IMR-90 (cell line): Measurements from ENCODE around the gene TAF1B. TPM values are rescaled to one million over a fixed set of nuclear protein-coding genes. Genes with fewer than 3 reads are reported as not detected.
A peak's percentile ranks its signal among the peaks of the same experiment; 100 is the strongest.

Experiments used
- ATAC-seq: fragments of 200-7000 bp; cut with Tn5 transposase; 2 replicates; pipeline ENCODE4 v1.9.1; 2020; ENCODE audit warnings: low read depth, mild to moderate bottlenecking, moderate library complexity
- BruUV-seq: library from RNA; stranded (reverse); fragments of 400-500 nt; replicated peaks from 2 replicates; lab custom pipeline; 2021; lab: Mats Ljungman, UMichigan
- CTCF ChIA-PET: fragments of 300-600 bp; formaldehyde crosslinking; extraction: SDS; loops from one replicate; lab custom pipeline; 2021; ENCODE audit warnings: antibody characterized with exemption; lab: Yijun Ruan, JAX
- POLR2A ChIA-PET: fragments of 300-600 bp; sonication (Branson Sonifier 250); formaldehyde crosslinking; loops from one replicate; lab custom pipeline; 2022; ENCODE audit warnings: antibody characterized with exemption; ENCODE audit not compliant: unreplicated experiment; lab: Charles Lee
- DNase-seq: peaks from one replicate; pipeline ENCODE4 v3.0.0; 2013
- H2AFZ ChIP-seq: replicated peaks from 2 replicates; pipeline ENCODE3; 2013; ENCODE audit warnings: low read length, mild to moderate bottlenecking; ENCODE audit not compliant: poor library complexity
- H2AK5ac ChIP-seq: 2 replicates; pipeline ENCODE4 v1.6.1; 2013; ENCODE audit warnings: low read depth, low read length, inconsistent platforms
- H2AK9ac ChIP-seq: replicated peaks from 2 replicates; pipeline ENCODE3; 2013; ENCODE audit warnings: mild to moderate bottlenecking, low read depth, low read length, moderate library complexity; ENCODE audit not compliant: poor library complexity
- H2BK120ac ChIP-seq: 2 replicates; pipeline ENCODE4 v1.6.1; 2013; ENCODE audit warnings: low read depth, low read length, inconsistent platforms
- H2BK15ac ChIP-seq: 3 replicates; pipeline ENCODE4 v1.6.1; 2013; ENCODE audit warnings: low read depth, low read length, inconsistent platforms
- H2BK20ac ChIP-seq: 2 replicates; pipeline ENCODE4 v1.6.1; 2013; ENCODE audit warnings: low read depth, mild to moderate bottlenecking, inconsistent platforms, low read length, moderate library complexity
- H2BK5ac ChIP-seq: 2 replicates; pipeline ENCODE4 v1.6.1; 2013; ENCODE audit warnings: mild to moderate bottlenecking, low read depth, low read length, inconsistent platforms; ENCODE audit not compliant: poor library complexity, severe bottlenecking
- H3K14ac ChIP-seq: replicated peaks from 2 replicates; pipeline ENCODE4 v1.6.1; 2013; ENCODE audit warnings: low read depth, low read length, inconsistent platforms
- H3K18ac ChIP-seq: 2 replicates; pipeline ENCODE4 v1.6.1; 2013; ENCODE audit warnings: low read depth, low read length, control low read depth
- H3K23ac ChIP-seq: 2 replicates; pipeline ENCODE4 v1.6.1; 2013; ENCODE audit warnings: low read depth, low read length, inconsistent platforms
- H3K27ac ChIP-seq: 2 replicates; pipeline ENCODE4 v1.5.1; 2013; ENCODE audit warnings: mild to moderate bottlenecking, control low read depth, low read length; ENCODE audit not compliant: insufficient read depth
- H3K27me3 ChIP-seq: 2 replicates; pipeline ENCODE4 v1.6.1; 2013; ENCODE audit warnings: low read length; ENCODE audit not compliant: control insufficient read depth, insufficient read depth
- H3K36me3 ChIP-seq: 2 replicates; pipeline ENCODE4 v1.6.1; 2013; ENCODE audit warnings: low read length, mixed read lengths; ENCODE audit not compliant: control insufficient read depth, insufficient read depth
- H3K4ac ChIP-seq: 2 replicates; pipeline ENCODE4 v1.6.1; 2013; ENCODE audit warnings: low read depth, low read length, inconsistent platforms
- H3K4me1 ChIP-seq: 2 replicates; pipeline ENCODE4 v1.6.1; 2013; ENCODE audit warnings: low read length, mixed read lengths; ENCODE audit not compliant: control insufficient read depth, insufficient read depth
- H3K4me2 ChIP-seq: 2 replicates; pipeline ENCODE4 v1.6.1; 2013; ENCODE audit warnings: low read depth, mild to moderate bottlenecking, control low read depth, low read length, moderate library complexity
- H3K4me3 ChIP-seq: 2 replicates; pipeline ENCODE4 v1.5.1; 2013; ENCODE audit warnings: low read depth, mild to moderate bottlenecking, control low read depth, low read length, moderate library complexity; ENCODE audit not compliant: insufficient read depth
- H3K56ac ChIP-seq: 2 replicates; pipeline ENCODE4 v1.6.1; 2013; ENCODE audit warnings: low read length, inconsistent platforms; ENCODE audit not compliant: insufficient read depth; ENCODE audit errors: extremely low read depth
- H3K79me1 ChIP-seq, 2 experiments: 2 replicates each; pipeline ENCODE4 v1.6.1; 2013; ENCODE audit warnings: low read length in 2 of 2, inconsistent platforms in 1 of 2, low read depth in 1 of 2
- H3K9ac ChIP-seq: 2 replicates; pipeline ENCODE4 v1.6.1; 2013; ENCODE audit warnings: low read depth, low read length, control low read depth
- H3K9me1 ChIP-seq: 2 replicates; pipeline ENCODE4 v1.6.1; 2013; ENCODE audit warnings: low read length, inconsistent platforms; ENCODE audit not compliant: insufficient read depth
- H3K9me3 ChIP-seq: 2 replicates; pipeline ENCODE4 v1.6.1; 2013; ENCODE audit warnings: low read length; ENCODE audit not compliant: control insufficient read depth, insufficient read depth
- H4K20me1 ChIP-seq: 2 replicates; pipeline ENCODE4 v1.6.1; 2013; ENCODE audit warnings: low read length, inconsistent platforms; ENCODE audit not compliant: insufficient read depth
- H4K5ac ChIP-seq: 2 replicates; pipeline ENCODE4 v1.6.1; 2013; ENCODE audit warnings: mild to moderate bottlenecking, low read depth, low read length, control low read depth
- H4K8ac ChIP-seq, 2 experiments: 2 replicates each; pipeline ENCODE4 v1.6.1; 2013; ENCODE audit warnings: low read depth in 2 of 2, low read length in 2 of 2, control low read depth in 1 of 2, inconsistent platforms in 1 of 2
- H4K91ac ChIP-seq: 2 replicates; pipeline ENCODE4 v1.6.1; 2013; ENCODE audit warnings: low read depth, low read length, inconsistent platforms; ENCODE audit not compliant: insufficient read depth
- CTCF ChIP-seq: conservative IDR thresholded peaks from 2 replicates; pipeline ENCODE4 v1.5.1; 2012; ENCODE audit warnings: mild to moderate bottlenecking, low read depth, low read length, improper control_type of control experiment
- FOS ChIP-seq: fragments of 150-350 bp; IDR thresholded peaks from 2 replicates; pipeline ENCODE4 v1.6.1; 2016; ENCODE audit warnings: low read depth, low read length
- MXI1 ChIP-seq: IDR thresholded peaks from 2 replicates; pipeline ENCODE4 v1.6.1; 2012; ENCODE audit warnings: low read depth, mild to moderate bottlenecking, low read length, moderate library complexity, borderline replicate concordance
- SMC3 ChIP-seq: fragments of 150-350 bp; IDR thresholded peaks from 2 replicates; pipeline ENCODE4 v1.6.1; 2016; ENCODE audit warnings: low read depth, mild to moderate bottlenecking, antibody characterized with exemption, low read length, moderate library complexity
- WGBS, 2 experiments: methylation state at CpG; one replicate each; pipeline versions ENCODE4 v1.1.5 to v1.1.7; 2013; ENCODE audit warnings: missing lambda C conversion rate in 2 of 2; ENCODE audit not compliant: insufficient read length in 1 of 2; ENCODE audit errors: extremely low coverage in 2 of 2; 5-methylcytosine and 5-hydroxymethylcytosine counted together
- dilution Hi-C: fragments of 300-500 bp; cut with HindIII; formaldehyde crosslinking; loops from one replicate; pipeline ENCODE4 v1.14.3; 2018; ENCODE audit warnings: low sequenced_read_pairs; ENCODE audit not compliant: unreplicated experiment
- in situ Hi-C: fragments of 300-500 bp; cut with MboI; formaldehyde crosslinking; loops from 3 replicates; pipeline ENCODE4 v1.14.3; 2019; ENCODE audit warnings: low sequenced_read_pairs, inconsistent platforms, mixed read lengths
- intact Hi-C: fragments of 100-400 bp; cut with micrococcal nuclease; formaldehyde crosslinking; loops from 2 replicates; pipeline ENCODE4 v1.10.0; 2022
- polyA plus RNA-seq, 3 experiments: library from polyadenylated mRNA; depleted of rRNA; stranded (reverse); fragments of >200 nt; gene quantifications; 2 replicates each; pipeline ENCODE4 v1.2.3, GENCODE V29; 2012; ENCODE audit warnings: low replicate concordance in 1 of 3
- total RNA-seq: library from RNA; depleted of rRNA; stranded (reverse); fragments of >200 nt; gene quantifications from 2 replicates; pipeline ENCODE4 v1.2.3, GENCODE V29; 2012

TAF1B gene
- total and polyA plus RNA-seq, 2 of the 4 experiments (the other 2 are of a cell fraction), result 8.4 to 19.9 TPM

DNA sequence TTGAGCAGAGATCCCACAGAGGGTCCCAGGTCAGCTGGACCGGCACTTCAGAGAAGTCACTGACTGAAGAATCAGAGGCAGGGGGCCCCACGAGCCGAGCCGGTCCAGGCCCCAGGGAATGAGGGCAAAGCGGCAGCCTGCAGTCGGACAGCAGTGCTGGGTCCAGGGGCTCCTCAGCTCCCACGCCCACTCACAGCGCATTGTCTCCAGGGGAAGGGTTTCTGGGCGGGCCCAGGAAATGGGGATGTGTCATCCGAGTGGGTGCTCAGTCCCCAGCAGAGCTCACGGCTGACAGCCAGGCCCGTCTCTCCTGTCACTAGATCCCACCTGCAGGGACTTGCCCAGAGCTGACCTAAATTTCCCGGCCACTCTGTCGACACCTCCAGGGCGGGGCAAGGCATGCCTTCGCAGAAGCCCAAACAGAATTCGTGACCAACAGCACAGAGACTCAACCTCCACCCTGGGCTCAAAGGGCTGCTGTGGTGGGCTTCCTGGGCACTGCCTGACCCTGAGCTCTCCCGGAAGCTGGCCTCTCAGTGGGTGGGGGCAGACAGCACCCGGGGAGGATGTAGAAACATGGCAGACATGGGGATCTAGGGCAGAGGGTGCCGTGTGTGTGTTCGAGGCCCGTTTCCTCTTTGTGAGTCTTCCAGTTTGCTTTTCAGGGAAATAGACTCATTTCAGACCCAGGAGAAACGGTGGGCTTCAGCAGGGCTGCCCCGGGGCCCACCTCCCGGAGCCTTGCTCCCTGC is 42.1 kb upstream of the TAF1B start:
- H2AK9ac ChIP-seq, result peak overlapping the region; percentile 88
- H2BK5ac ChIP-seq, result peak overlapping the region; percentile 84
- peak overlapping the region; percentile 79; the same call in 1 of the 2 replicates for H3K14ac ChIP-seq
- no peaks in the 10 kb centered on the region for H3K9me3 ChIP-seq
- TF ChIP-seq MXI1 (no peak), FOS (0 out of 2 replicates have a peak, but pooled peaks have one; percentile 16), SMC3 (peak; percentile 3; the same call in 1 of the 2 replicates), CTCF (no peak)
- H4K20me1 ChIP-seq, result no peaks in the 10 kb centered on the region; the same call in 1 of the 2 replicates
- H3K9ac ChIP-seq, result no peak overlapping the region
- peaks cover 25% of the 10 kb centered on the region for H3K4me1 ChIP-seq
- peak overlapping the region; percentile 4; the same call in 1 of the 2 replicates for H3K23ac ChIP-seq
- peak overlapping the region; percentile 84 for H4K91ac ChIP-seq
- BruUV-seq, result no TSS peak
- no peak overlapping the region for H3K4me2 ChIP-seq
- no peak overlapping the region for H3K56ac ChIP-seq
- H3K4ac ChIP-seq, result peak overlapping the region; percentile 96
- POLR2A ChIA-PET, result no interaction called here
- H3K4me3 ChIP-seq, result no peak overlapping the region
- peak overlapping the region; percentile 79 for H2AK5ac ChIP-seq
- ATAC-seq, result no peak
- H2AFZ ChIP-seq, result peak overlapping the region; percentile 69
- H2BK120ac ChIP-seq, result peak overlapping the region; percentile 89
- H3K27me3 ChIP-seq, result no peaks in the 10 kb centered on the region; the same call in 1 of the 2 replicates
- peak overlapping the region; percentile 36; the same call in 1 of the 2 replicates for H4K5ac ChIP-seq
- H3K36me3 ChIP-seq, result no peaks in the 10 kb centered on the region
- H2BK20ac ChIP-seq, result peak overlapping the region; percentile 88
- dilution Hi-C loops (no loop called here), in situ Hi-C loops (loop anchor here (10.0 to 25.0 kb wide), 2 partner anchors 624 to 861 kb away; no protein-coding TSS in a partner anchor), intact Hi-C loops (no loop called here)
- peak; percentile 63 for DNase-seq
- H3K18ac ChIP-seq, result 0 out of 2 replicates have a peak overlapping the region, but pooled peaks have one; percentile 22
- H3K79me1 ChIP-seq, result no peaks in the 10 kb centered on the region
- CTCF ChIA-PET, result interaction anchor here (1.2 to 1.5 kb wide), 2 partner anchors 13 to 183 kb away, joined by 3 to 8 read pairs; no protein-coding TSS in a partner anchor
- WGBS, 2 experiments, result 51% methylated on average over 5 of the region's 25 CpGs; no CpG with 5 or more reads in 1 of the 2 experiments
- peak overlapping the region; percentile 57; the same call in 1 of the 3 replicates for H2BK15ac ChIP-seq
- H4K8ac ChIP-seq, result peak overlapping the region; percentile 43 to 76; a peak in 3 of 4 replicates
- peaks cover 14% of the 10 kb centered on the region; the same call in 1 of the 2 replicates for H3K9me1 ChIP-seq
- H3K27ac ChIP-seq, result peak overlapping the region; percentile 62
